Measurements from ENCODE around the gene ZNF282.

Gene ZNF282

GRCh38 chr7:149195180-149196150, at the start of gene ZNF282:
Gene ZNF282 (plus strand): TSS chr7:149195546. CDS start chr7:149195590, 44 bp downstream.
- DNase-seq (ENCODE audit: low read depth, low spot score): peak; percentile 97

GRCh38 chr7:149147072-149147751, 48.1 kb upstream of the ZNF282 start, which contains the start of gene ZNF398:
Gene ZNF398 (plus strand): TSS chr7:149147453. CDS start chr7:149147743, 290 bp downstream.
- DNase-seq (ENCODE audit: low read depth, low spot score): peak; percentile 93

- peak; percentile 82 for DNase-seq (ENCODE audit: low read depth, low spot score)
Measured at GRCh38 chr7:149147752-149148653, 47.3 kb upstream of the ZNF282 start.

- no peak for DNase-seq (ENCODE audit: low read depth, low spot score)
Measured at GRCh38 chr7:149150981-149151380, 44.4 kb upstream of the ZNF282 start.

- DNase-seq (ENCODE audit: low read depth, low spot score): no peak
Measured at GRCh38 chr7:149153346-149153745, 42.0 kb upstream of the ZNF282 start.

GRCh38 chr7:149154056-149154455, 41.3 kb upstream of the ZNF282 start:
- DNase-seq (ENCODE audit: low read depth, low spot score): no peak

GRCh38 chr7:149156898-149157297, 38.4 kb upstream of the ZNF282 start:
- DNase-seq (ENCODE audit: low read depth, low spot score): no peak

GRCh38 chr7:149161241-149161848, 34.0 kb upstream of the ZNF282 start:
- DNase-seq (ENCODE audit: low read depth, low spot score): no peak

GRCh38 chr7:149166142-149166541, 29.2 kb upstream of the ZNF282 start:
- DNase-seq (ENCODE audit: low read depth, low spot score): no peak

- no peak for DNase-seq (ENCODE audit: low read depth, low spot score)
Measured at GRCh38 chr7:149166630-149167352, 28.6 kb upstream of the ZNF282 start.

GRCh38 chr7:149171892-149172533, 23.3 kb upstream of the ZNF282 start:
- DNase-seq (ENCODE audit: low read depth, low spot score): no peak

- no peak for DNase-seq (ENCODE audit: low read depth, low spot score)
Measured at GRCh38 chr7:149172534-149172920, 22.8 kb upstream of the ZNF282 start.

GRCh38 chr7:149175150-149175549, 20.2 kb upstream of the ZNF282 start:
- DNase-seq (ENCODE audit: low read depth, low spot score): no peak

GRCh38 chr7:149179241-149179640, 16.1 kb upstream of the ZNF282 start:
- no peak for DNase-seq (ENCODE audit: low read depth, low spot score)

- peak; percentile 58 for DNase-seq (ENCODE audit: low read depth, low spot score)
Measured at GRCh38 chr7:149180722-149181449, 14.5 kb upstream of the ZNF282 start.

- DNase-seq (ENCODE audit: low read depth, low spot score): no peak
Measured at GRCh38 chr7:149181450-149181790, 13.9 kb upstream of the ZNF282 start.

GRCh38 chr7:149184274-149184673, 11.1 kb upstream of the ZNF282 start:
- no peak for DNase-seq (ENCODE audit: low read depth, low spot score)

GRCh38 chr7:149188213-149188612, 7.1 kb upstream of the ZNF282 start:
- DNase-seq (ENCODE audit: low read depth, low spot score): no peak

- DNase-seq (ENCODE audit: low read depth, low spot score): no peak
Measured at GRCh38 chr7:149188637-149189259, 6.6 kb upstream of the ZNF282 start.
